ENCODE data around the gene BRD3OS.

The BRD3OS gene

DNA sequence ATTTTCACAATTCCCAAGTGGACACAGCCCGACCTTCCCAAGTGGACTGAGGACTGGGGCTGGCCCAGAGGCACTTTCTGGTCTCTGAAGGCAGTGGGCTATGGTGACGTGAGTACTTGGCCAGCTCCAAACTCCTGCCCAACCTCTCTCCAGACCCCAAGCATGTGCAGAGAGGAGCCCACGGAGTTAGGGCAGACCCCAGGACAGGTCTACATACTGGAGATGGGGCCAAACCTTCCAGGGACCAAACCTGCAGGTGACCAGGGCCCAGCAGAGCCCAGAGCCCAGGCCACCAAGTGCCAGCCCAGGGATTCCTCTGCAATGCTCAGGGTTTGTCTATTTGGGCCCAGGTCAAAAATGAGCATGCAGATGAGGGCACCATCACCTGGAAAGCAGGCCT lies 27.2 kb downstream of the BRD3OS start:
- no peak for DNase-seq (ENCODE audit: low read depth in 3 of 3)

DNA sequence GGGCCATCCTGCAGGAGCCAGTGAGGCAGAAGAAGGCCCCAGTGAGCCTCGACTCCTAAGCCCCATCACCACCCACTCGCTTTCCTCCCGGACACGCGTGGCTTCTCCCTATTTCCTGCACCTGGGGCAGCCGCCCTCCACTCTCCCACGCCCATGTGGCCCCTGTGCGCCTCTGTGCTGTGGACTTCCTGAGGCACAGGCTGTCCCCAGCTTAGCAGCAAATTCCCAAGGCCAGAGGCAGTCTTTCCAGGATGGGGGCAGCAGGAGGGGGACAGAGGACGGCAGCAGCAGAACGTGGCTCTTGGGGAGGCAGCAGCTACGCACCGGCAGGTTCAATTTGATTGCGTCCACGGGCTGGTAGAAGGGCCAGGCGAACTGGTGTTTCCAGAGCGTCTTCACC lies 27.7 kb downstream of the BRD3OS start:
- DNase-seq (ENCODE audit: low read depth in 3 of 3): no peak

DNA sequence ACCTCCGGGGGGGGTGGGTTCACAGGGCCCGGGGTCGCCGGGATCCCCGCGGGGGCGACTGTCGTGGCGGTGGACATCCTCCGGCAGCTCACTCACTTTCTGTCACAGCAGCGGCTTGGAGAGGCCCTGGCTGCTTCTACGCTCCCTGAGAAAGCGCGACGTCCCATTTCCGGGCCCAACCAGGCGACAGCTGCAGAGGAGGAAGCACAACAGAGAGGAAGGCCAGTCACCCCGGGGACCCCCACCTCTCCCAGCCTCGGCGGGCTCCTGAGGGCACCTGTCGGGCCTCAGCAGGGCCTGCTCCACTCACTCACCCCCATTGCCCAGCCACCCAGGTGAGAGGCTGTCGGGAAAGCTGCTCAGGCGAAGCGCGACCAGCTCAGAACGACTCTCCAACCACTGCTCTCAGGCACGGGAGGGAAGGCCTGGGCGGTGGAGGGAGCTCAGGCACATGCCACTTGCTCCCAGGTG lies 28.2 kb downstream of the BRD3OS start:
- DNase-seq (ENCODE audit: low read depth in 3 of 3): no peak

DNA sequence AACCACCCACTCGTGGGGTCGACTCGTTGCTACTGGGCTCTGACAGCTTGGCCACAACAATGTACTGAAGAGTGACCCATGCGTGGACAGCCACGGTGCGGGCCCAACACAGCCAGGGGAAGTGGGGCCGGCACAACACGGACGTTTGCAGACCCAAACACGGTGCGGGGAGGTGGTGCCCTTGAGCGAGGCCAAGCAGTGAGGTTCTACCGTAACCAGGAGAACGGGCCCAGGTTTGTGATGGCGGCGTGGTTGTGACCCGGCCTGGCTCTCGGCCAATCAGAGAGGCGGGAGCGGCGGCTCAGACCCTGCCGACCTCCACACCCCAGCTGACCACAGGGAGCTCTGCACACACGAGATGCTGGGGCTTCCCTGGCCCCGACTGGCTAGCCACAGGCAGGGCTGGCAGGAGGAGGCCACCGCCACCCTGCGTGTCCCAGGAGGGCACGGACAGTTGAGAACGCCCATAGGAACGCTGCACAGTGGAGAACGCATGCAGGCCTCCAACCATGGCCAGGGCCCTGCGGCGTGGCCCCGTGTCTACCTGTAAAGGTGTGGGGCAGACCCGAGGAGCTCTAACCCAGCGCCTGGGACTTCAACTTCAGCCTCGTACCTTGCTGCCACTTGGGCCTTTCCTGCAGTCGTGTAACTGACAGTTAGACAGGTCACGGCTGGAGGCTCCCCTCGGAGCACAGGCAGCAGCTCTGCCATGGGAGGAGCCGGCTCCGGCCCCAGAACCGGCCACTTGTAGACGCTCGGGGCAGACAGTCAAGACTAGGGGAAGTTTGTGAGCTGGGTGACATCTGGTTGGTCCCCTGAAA lies 28.9 kb downstream of the BRD3OS start:
- DNase-seq (ENCODE audit: low read depth in 3 of 3): no peak

DNA sequence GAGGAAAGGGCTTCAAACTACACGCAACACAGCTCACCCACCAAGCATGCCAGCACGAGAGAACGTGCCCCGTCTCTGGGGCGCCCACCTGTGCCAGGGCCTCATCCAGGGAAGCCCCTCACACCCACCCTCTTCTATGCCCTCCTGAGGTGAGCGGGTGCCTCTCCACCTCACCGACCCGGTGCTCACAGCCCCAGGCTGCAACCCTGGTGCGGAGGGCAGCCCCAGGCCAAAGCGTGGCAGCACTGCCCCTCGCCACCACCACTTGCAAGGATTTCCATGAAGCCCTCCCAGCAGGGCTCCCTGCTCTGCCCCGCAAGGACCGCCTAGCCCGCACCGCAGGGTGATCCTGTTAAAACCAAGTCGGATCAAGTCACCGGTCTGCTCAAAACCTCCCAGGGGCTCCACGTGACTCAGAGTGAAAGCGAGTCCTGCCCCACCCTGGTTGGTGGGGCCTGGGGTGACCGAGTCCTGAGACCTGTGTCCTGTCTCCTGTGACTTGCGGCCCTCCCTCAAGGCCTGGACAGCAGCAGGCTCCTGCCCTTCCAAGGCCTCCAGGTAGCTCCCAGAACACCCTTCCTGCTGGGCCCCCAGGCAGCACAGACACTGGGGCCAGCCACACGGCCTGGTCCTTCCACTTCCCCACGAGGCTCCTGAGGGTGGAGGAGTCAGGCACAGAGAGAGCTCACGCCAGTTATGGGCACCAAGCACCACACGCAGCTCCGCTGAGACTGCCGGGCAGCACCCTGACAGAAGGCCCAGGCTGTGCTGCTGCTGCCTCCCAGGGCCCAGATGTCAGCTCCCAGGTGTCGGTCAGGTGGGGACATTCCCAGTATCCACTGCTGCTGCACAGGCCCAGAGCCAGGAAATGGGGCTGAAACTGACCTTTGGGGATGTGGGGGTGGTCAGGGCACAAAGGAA lies 29.9 kb downstream of the BRD3OS start:
- DNase-seq (ENCODE audit: low read depth in 3 of 3): no peak

DNA sequence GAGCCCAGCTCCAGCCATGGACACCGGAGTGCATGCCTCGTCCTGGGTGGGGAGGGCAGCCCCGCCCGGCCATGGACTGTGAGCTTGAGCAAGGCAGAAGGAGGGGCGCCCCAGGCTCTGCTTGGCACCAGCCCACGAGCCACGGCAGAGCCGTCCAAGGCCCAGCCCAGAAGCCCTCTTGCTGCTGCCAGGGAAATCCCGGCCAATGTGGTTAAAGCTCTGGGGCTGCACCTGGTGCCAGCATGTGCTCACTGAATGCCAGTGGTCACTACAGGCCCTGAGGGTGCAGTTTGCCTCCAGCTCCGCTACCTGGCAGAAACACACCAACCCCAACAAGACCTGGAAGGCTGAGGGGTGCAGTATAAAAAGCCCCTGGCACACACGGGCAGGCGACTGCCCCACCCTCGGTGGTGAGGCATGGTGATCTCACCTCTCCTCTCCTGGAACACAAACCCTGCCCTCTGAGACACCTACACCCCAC lies 30.7 kb downstream of the BRD3OS start:
- DNase-seq (ENCODE audit: low read depth in 3 of 3): no peak

DNA sequence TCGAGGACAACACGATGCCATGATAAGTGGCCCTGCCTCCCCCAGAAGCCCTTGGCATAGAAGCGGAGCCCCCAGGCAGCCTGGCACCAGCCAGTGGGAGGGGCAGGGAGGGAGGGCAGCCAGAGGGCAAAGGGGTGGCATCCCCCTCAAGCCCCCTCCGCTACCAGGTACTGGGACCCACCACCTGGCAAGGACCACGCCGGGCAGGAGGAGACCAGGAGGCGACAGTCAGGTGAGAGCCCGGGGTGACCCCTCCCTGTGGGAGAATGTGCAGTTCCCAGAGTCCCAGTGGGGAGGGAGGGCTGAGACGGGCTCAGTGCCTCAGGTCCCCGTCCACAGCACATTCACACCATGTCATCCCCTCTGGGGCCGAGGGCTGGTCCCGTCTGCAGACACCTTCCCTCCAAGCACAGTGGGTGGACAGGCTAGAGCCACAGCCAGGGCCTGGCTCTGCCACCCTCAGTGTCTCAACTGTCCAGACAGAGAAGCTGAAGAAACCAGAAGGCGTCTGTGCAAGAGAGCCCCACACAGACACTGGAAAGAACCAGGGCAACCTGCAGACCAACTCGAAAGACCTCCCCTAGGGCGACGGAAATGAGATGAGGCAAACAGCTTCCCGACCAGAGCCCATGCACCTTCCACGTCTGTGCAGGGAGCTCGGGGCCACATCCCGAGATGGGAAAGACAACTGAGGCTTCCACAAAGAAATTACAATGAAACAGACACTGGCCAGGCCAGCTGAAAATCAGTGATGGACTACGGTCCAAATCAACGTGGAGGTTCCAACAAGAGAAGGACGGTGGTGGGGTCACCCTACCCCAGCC lies 31.4 kb downstream of the BRD3OS start:
- no peak for DNase-seq (ENCODE audit: low read depth in 3 of 3)

DNA sequence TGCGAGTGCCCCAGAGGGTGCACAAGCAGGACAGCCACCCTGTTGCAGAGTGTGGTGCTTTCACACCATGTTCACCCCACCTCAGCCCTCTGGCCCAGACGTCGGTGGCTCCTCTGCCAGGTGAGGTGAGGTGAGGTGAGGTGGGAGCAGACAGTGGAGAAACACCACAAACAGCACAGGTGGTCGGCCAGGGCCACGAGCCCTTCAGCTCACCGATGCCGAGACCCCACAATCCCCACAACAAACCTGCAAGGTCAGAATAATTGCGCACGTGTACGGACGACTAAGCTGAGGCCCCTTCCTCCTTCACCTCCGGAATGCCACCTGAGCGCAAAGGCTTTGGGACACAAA lies 32.0 kb downstream of the BRD3OS start:
- DNase-seq (ENCODE audit: low read depth in 3 of 3): no peak

DNA sequence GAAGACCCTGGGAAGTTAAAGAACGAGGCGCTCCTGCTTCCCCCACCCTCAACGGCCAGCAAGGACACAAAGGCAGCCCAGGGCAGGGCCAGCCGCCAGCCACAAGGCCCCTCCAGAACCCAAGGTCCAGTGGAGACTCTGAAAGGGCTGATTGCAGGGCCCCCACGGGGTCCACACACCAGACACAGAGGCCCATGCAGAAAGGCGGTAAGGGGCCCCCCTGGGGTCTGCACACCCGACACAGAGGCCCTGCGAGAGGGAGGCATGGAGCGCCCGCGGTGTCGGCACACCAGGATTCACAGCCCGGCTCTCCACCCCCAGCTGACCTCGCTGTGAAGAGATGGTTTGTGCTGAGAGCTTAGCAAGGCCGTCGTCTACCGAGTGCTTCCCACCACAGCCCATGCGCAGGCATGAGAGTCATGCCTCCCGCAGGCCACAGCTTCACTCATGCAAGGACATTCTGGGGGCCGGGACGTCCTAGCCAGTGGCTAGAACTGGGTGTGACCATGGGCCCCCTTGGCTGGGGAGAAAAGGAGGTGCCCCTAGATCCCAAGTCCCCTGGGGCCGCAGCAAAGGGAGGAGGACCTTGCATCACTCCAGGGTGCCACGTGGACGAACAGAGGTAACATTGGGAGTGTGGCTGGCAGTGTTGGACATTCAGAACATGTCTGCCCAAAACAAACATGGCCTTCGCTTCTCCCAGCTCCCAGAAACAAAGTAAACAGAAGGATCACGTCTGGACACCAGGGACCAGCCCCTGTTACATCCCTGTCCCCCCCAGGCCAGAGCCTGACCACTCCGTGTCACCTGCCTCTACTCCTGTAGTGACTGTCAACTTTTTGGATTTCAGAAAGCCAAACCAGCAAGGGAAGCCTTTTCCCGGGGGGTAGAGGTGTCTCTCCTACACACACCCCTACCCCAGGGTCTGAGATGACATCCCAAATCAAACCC lies 32.7 kb downstream of the BRD3OS start:
- no peak for DNase-seq (ENCODE audit: low read depth in 3 of 3)

DNA sequence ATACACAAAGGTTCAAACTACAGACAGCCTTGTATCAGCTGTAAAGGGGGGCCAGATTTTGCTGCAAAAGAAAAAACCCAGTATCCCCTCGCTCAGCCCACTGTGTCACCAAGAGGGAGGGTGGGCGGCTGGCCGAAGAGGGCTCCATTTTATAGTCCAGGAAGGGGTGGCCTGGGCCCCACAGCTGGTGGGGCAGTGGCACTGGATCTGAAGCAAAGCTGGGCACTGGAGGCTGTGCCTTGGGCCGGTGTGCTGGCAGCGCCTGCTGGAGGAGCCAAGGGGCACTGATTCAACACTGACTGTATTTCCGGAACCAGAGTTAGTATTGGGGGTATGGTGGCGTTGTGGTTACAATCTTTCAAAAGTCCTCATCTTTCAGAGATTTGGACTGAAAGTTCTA lies 33.4 kb downstream of the BRD3OS start:
- no peak for DNase-seq (ENCODE audit: low read depth in 3 of 3)

DNA sequence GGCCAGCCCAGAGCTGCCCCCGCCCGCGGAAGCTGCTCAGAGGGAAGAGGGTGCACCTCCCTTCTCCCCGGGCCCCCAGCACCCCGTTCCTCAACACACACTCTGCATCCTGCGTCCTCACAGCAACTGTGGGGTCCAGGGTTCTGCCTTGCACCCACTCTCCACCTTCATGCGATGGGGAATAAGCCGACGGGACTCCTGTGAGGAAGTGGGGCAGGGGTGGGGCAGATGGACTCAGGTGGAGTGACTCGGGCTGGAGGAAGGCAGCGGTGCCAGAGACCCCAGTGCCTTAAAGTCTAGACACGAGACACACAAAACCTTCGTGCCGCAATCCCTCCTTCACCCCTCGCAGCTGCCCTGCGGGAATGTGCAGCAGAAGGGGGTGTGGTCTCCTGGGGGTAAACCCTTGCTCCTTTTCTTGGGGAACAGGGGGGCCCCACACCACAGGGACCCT lies 33.9 kb downstream of the BRD3OS start:
- no peak for DNase-seq (ENCODE audit: low read depth in 3 of 3)

DNA sequence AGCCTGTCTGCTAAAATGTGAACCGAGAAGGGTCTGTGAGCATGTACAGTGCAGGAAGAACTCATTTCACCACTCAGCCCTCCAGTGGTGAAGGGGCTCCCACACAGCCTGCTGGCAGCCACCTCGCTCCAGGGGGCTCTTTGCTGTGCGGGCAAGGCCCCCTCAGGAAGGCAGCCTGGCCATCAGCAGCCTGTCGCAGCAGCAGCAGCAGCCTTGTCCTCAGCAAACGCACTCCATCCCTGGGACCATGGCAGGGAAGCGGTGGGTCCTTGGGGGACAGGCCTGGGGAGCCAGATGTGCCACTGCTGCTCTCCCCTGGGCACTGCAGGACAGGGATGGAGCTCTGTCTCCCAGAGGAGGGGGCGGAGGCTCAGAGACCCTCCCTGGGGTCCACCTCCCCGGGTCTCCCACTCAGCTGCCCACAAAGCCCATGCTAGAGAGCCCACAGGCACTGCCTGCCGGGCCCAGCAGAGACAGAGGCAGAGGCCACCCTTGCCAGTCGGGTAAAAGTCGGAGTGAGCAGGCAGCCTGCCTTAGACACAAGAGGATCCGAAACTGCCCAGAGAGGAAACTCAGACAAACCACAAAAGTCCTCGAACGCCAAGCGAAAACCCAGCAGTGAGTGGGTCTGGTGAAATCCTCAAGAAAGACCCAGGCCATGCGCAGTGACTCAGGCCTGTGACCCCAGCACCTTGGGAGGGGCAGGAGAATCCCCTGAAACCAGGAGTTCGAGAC lies 34.5 kb downstream of the BRD3OS start:
- no peak for DNase-seq (ENCODE audit: low read depth in 3 of 3)

DNA sequence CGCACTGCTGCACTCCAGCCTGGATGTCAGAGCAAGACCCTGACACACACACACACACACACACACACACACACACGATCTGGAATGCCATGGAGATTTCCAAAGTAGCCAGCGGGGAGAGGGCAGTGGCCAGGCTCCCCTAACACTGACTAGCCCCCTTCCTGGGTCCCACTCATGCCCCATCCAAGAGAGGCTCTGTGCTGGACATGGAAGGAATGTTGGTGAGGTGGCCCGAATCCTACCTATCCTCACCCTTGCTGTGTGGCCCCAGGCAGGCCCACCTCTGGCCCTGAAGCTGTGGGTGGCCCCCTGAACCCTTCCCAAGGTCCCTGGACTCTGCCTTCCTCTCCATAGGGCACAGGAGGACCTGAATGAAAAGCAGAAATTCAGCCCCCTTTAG lies 35.3 kb downstream of the BRD3OS start:
- no peak for DNase-seq (ENCODE audit: low read depth in 3 of 3)

DNA sequence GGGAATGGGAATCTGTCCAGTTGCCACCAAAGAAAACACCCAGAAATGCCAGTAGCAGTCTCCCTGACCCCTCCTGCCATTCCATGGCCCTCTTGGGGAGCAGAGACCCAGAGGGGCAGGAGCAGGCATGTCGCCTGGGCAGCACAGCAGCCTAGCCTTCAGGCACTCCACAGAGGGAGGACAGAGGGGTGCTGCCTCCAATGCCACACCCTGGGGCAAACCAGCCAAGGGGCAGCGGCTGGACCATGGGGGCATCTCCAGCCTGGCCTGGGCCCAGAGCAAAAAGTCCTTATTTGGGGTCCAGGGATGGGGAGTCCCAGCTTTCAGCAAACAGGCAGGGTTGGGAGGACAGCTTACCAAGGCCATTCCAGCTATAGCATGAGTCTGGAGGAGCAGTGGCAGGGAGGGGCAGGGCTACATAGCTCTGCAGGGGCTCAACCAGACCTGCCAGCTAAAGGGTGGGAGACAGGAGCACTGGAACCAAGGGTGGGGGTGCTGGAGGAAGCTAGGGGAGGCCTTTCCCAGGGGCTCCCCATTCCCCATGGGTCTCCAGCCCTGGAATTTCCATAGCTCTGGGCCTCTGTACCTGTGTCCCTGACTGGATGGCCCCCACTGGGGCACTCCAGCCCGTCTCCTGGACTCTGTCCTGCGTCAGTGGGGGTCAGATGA lies 35.9 kb downstream of the BRD3OS start:
- DNase-seq (ENCODE audit: low read depth in 3 of 3): no peak

DNA sequence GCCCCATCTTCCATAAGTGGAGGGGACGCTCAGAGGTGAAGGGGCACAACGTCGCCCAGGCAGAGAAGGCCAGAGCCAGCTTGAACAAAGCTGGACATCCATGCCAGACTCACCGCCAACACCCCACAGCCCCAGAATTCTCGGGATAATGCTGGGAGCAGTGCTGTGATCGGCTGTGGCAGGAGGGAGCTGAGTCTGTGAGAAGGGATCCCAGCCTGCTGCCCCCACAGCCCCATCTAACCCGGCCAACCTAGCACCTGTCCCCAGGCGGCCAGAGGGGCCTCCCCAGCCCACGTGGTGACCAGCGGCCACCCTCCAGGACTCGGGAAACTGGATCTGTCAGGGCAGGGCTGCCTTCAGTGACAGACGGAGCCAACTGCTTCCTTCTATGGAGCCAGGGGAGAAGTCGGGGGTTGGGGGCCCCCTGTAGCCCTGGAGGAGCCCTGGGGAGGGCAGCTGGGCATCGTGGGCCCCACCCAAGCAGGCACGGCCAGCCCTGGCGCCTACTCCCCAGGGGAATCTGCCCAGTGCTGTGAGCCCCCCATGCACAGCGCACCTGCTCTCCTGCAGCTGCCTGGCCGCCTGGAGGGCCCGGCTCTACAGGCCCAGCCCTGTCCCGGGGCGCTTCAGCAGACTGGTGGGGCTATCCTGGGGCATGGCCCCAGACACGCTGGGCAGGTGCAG lies 36.5 kb downstream of the BRD3OS start:
- no peak for DNase-seq (ENCODE audit: low read depth in 3 of 3)

DNA sequence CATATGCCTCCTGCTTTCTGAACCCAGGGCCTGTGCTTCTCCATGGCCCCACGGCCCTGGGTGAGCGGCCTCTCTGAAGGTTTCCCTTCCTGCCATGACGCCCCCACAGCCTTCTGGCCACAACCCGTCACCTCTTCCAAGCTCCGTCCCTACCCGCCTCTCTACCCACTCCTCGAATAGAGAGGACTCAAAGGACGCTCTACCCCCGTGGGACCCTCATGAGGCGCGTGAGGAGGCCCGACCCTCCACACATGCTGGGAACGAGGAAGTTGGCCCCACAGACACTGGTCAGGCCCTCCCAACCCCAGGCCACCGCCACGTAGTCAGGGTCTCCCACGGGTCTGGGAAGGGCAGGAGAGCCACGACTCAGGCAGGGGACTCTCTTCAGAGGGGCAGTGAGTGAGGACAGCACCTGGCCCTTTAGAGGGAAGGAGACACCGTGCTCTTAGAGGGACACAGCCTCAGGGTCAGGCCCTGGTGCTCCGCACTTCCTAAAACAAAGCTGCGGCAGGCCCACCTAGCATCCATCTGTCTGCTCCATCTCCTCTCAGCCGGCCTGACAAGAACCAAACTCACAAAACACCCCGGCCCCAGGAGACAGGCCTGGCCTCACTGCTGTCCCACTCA lies 37.3 kb downstream of the BRD3OS start:
- no peak for DNase-seq (ENCODE audit: low read depth in 3 of 3)

DNA sequence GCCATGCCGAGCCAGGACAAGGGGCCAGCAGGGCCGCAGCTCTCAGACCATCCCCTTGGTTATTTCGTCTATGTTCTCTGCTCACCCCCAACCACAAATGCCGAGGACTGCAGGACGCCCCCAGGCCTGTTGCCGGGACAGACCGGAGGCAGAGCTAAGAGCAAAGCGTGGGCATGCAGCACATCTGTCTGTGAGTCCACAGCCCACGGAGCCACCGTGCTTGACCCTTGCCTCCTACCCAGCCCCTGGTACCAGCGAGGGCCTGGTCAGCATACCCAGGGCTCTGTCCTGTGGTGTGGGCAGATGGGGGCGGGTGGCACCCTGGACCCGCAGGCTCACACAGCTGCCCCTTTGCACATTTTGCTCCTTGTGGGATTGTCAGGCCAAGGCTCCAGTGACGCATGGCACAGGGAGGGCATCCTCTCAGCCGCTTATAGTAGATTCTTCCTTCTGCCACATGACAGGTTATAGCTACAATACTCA lies 37.8 kb downstream of the BRD3OS start:
- DNase-seq (ENCODE audit: low read depth in 3 of 3): no peak
